Measurements from ENCODE around the gene CAMTA1.
"Not testable (repeated sequence)": the region's sequence is repeated elsewhere in the genome, so short reads cannot be mapped to it uniquely, and the experiment has no call there.

CAMTA1 gene

GRCh38 chr1:6810146-6810734 lies 25.0 kb downstream of the CAMTA1 start:
- DNase-seq, result not testable (repeated sequence)

GRCh38 chr1:6811583-6811982 lies 26.3 kb downstream of the CAMTA1 start:
- no peak for DNase-seq

GRCh38 chr1:6813165-6813564 lies 27.9 kb downstream of the CAMTA1 start:
- no peak for DNase-seq

- no peak for DNase-seq
These were observed 30.5 kb downstream of the CAMTA1 start for GRCh38 chr1:6815726-6816125.

DNA sequence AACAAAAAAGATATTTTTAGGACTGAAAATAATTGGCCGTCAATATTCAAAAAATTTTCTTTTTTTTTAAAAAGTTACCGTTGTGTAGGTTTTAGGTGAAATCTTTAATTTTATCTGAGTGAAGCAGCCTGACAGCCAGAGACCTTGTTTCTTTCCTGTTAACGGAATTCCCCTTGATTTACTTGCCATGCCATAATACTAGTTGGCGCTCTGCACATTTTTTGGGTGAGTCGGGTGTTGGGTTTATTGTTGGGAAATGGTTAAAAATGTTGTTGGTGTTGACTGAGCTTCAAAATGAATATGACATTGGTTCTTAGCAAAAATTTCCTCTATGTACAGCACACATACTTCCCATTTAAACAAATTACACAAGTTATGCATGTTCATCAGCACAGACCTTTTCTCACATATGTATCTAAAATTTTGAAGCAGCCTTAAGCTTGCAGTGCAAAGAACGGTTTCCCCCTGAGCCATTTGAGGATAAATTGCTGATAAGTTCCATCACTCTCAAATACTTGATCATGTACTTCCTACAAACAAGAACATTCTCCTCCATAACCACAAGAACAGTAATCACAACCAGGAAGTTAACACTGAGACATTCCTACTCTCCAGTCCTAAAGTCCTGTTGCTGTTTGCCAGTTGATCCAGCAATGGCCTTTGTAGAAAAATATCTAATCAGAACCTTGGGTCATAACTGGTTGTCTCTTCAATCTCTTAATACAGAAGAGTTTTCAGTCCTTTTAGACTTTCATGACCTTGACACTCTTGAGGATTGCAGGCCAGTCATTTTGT lies 34.2 kb downstream of the CAMTA1 start:
- DNase-seq, result no peak

DNA sequence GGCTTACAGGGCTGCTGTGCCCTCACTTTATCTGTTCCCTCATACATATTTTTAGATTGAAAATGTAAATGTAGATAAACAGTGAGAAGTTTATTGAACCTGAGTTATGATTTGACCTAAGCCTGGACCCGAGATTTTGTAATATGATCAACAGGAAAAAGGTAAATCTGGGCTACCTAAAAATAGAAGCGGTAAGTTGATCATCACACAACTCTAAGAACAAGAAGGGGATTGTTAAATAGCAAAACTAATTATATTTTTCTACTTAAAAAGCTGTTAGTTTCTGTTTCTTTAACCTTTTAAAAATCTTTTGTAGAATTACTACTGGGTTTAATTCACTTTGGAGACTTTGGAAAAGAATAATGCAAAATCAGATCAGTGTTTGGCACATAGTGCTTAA lies 35.6 kb downstream of the CAMTA1 start:
- no peak for DNase-seq

- no peak for DNase-seq
These were observed 37.5 kb downstream of the CAMTA1 start for GRCh38 chr1:6822530-6823359.

DNA sequence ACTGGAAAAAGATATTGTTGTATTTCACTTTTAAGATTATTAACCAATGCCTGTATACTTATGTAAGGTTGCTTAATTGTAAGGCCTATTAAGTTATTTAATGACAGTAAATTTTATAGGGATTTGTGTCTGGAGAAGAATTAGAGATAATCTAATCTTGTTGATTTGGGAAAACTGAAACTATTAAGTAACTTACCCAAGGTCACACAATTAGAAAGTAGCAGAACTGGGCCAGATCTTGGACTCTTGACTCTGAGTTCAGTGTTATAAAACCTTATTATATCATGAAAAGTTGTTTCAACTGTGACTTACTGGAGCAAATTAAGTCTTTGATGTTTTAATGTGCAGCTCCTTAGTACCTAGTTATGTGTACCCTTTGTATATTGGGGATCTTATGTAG lies 38.5 kb downstream of the CAMTA1 start:
- DNase-seq, result no peak

- no peak for DNase-seq
These were observed 39.6 kb downstream of the CAMTA1 start for GRCh38 chr1:6824665-6825368.

DNA sequence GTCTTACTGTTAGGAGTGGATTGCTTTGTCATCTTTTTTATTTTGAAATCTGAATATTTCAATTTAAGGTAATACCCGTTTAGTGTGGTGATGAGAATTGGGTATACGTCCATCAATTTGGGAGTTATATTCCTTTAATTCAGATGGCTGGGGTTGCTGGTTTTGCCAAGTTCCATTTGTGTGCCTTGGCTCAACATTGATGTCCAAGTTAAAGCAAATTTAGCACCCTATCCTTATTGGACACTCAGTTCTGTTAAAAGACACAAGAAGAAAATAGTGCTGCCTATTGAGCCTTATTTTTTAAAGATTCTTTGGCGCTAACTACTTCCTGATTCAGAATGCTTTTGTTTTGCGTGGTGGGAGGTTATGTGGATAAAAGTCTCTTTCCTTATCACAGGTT lies 40.6 kb downstream of the CAMTA1 start:
- no peak for DNase-seq

DNA sequence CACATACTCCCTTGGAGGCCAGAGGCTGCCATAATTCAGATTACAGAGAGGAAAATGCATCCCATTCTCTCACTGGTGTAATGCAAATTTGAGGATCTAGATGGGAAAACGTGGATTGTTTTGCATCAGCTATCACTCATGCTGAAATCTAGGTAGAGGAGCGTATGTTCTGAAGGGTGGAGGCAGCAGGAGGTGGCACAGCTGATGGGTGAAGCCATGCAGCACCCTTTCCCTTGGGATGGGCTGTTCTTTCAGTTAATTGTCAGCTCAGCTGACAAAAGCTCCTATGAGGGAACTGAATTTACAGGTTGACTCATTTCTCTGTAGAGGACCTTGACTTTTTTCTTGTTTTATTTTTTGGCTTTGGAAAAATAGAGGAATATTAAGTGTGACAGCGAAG lies 41.8 kb downstream of the CAMTA1 start:
- DNase-seq, result no peak

GRCh38 chr1:6827630-6828165 lies 42.4 kb downstream of the CAMTA1 start:
- DNase-seq, result no peak

DNA sequence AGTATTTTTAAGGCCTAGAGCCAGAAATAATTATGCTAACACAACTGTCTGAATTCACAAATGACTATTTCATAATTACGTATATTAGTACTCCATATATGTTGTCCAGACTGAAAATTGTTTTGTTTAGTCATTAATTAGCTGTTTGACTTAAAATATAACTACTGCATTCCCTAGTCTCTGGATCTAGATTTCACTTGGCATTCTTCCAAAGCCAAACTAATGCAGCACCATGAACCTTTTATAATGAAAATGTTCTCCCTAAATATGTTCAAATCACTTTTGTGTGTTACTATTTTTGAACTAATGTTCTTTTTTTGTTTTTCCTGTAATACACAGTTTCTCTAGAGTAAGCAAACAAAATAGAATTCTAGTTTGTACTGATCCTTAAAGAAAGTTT lies 46.1 kb downstream of the CAMTA1 start:
- no peak for DNase-seq

GRCh38 chr1:6832006-6832405 lies 46.8 kb downstream of the CAMTA1 start:
- not testable (repeated sequence) for DNase-seq

DNA sequence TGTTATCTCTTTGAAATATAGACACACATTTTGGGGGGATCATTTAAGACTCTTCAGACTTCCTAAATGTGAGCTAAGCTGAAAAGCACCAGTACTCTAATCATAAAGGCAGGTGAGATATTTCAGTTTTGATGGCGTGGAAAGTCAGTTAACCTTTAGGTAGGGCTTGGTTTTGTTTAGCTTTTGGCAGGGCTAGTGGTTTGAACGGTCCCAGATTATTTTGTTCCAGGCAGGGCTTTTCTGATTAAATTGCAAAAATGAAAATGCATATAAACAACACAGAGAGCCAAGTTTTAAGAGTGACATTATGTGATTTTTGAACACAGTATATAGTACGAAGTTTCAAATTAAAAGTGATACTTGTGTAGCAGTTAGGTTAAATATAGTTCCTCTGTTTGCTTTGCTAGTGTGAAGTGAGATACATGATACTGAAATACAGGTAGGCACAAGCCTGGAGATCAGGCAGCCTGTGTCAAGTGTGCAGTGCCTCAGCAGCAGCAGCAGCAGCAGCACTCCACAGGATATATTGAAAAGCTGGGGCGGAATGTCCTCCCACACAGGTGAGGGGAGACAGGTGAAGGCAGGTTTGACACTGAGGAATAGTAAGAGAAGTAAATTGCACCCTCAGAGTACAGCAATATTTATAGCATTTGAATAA lies 47.4 kb downstream of the CAMTA1 start:
- DNase-seq, result no peak

- no peak for DNase-seq
These were observed 48.5 kb downstream of the CAMTA1 start for GRCh38 chr1:6833804-6834203.

DNA sequence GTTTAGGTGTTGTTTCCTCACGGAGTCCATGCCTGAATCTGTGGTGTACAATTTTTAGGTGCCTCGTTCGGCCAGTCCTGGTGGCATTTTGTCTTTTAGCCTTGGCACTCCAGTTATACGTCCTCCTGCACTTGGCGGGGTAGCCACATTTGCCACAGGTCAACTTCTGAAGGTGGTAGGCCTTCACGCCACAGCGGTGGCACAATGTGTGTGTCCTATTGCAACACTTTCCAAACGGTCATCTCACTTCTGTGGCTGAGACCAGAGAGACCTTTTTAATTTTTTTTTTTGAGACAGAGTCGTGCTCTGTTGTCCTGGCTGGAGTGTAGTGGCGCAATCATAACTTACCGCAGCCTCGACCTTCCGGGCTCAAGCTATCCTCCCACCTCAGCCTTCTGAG lies 49.1 kb downstream of the CAMTA1 start:
- DNase-seq, result no peak

DNA sequence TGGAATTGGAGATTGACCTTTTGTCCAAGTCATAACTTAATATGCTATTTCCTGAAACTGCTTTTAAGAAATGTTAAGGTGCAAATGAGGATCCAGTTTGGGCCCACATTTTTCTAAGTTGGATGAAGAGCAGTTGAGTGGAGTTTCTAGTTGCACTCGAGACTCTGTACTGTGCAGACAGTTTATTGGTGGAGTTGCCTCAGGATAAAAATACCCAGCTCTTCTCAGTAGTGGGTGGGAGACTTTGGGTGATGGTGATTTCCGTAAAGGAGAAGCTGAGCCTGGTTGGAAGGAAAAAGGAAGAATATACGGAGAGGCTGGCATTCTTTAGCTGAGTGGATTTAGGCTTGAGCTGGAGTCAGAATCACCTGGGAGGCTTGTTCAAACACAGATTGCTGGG lies 49.9 kb downstream of the CAMTA1 start:
- no peak for DNase-seq

- DNase-seq, result no peak
These were observed 57.0 kb downstream of the CAMTA1 start for GRCh38 chr1:6842301-6842700.

DNA sequence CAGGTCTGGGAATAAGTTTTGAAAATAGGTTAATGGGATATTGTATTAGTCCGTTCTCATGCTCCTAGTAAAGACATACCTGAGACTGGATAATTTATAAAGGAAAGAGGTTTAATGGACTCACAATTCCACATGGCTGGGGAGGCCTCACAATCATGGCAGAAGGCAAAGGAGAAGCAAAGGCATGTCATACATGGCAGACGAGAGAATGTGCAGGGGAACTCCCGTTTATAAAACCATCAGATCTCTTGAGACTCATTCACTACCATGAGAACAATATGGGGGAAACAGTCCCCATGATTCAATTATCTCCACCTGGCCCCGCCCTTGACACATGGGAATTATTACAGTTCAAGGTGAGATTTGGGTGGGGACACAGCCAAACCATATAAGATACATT lies 60.5 kb downstream of the CAMTA1 start:
- not testable (repeated sequence) for DNase-seq

GRCh38 chr1:6848816-6849215 lies 63.6 kb downstream of the CAMTA1 start:
- no peak for DNase-seq

DNA sequence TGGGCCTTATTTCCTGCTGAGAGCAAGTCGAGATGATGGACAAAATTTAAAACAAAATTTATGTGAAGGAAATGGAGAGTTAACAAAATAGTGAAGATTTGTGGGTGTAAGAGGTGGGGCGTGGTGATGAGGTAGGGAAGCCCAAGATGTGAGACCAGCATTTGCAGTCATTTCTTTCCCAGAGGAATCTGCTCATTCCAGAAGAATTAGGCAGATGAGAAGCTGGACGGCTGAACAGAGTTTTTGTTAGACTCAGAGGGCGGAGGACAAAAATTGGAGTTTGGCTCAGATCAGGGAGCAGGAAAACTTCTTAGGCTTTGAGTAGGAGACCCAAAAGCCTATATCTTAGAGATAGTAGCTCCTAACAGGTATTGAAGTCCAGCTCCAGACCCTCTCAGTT lies 65.3 kb downstream of the CAMTA1 start:
- no peak for DNase-seq
